OCI-LY1 (cell line): ENCODE measurements around the gene LRCH1.

Source experiments
- CTCF ChIP-seq: fragments of 200-600 bp; sonication (generic), shearing (Covaris generic); IDR thresholded peaks from 2 replicates; pipeline ENCODE4 v1.5.1; 2017; ENCODE audit warnings: mild to moderate bottlenecking, antibody characterized with exemption, low read length, moderate library complexity, mixed read lengths
- EZH2 ChIP-seq: fragments of 200-600 bp; sonication (generic), shearing (Covaris generic); IDR thresholded peaks from 2 replicates; pipeline ENCODE4 v1.8.0; 2017; ENCODE audit warnings: borderline replicate concordance, mixed run types, mild to moderate bottlenecking, antibody characterized with exemption, low read length, moderate library complexity, mixed read lengths

GRCh38 chr13:46520166-46520565, 32.8 kb upstream of the LRCH1 start:
- TF ChIP-seq CTCF (no peak), EZH2 (no peak)
